ENCODE data around the gene DHRS3. TPM values are rescaled to one million over a fixed set of nuclear protein-coding genes. Genes with fewer than 3 reads are reported as not detected.

The DHRS3 gene
- total RNA-seq, 6 donors from 2014 or later = 84.9 to 154 (median 119) TPM

DNA sequence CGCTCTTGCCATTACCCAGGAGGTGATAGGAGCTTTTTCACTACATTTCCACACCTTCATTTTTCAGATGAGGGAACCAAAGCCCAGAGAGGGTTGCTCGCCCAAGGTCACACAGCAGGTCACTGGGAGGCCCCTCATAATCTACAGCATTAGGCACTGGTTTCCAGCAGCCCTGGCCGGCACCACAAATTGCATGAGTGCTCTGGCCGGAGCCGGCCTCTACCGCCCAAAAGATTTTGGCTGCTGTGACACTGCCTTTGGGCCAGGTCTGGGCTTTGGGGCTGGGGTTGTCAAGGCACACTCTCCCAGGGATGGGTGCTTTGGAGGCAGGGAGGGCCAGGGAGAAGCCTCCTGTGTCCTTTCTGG is 15.4 kb downstream of the DHRS3 start:
- WGBS, 2 donors = 79 to 86% methylated on average over 4 to 6 of the region's 6 CpGs
- Histone ChIP-seq H3K4me1 (peaks cover 59 to 75% (median 69%) of the 10 kb centered on the region in 4 donors), H3K27ac (peak overlapping the region; percentile 2 to 69 (median 58)), H3K27me3 (no peaks in the 10 kb centered on the region), H3K9me3 (no peaks in the 10 kb centered on the region), H3K36me3 (peaks cover 0 to 5% (median 0%) of the 10 kb centered on the region in 4 donors), H3K4me3 (no peak overlapping the region)
- ATAC-seq (ENCODE audit: low FRiP score in 2 of 2) = no peak
- DNase-seq = no peak
- TF ChIP-seq, protein P1, sequence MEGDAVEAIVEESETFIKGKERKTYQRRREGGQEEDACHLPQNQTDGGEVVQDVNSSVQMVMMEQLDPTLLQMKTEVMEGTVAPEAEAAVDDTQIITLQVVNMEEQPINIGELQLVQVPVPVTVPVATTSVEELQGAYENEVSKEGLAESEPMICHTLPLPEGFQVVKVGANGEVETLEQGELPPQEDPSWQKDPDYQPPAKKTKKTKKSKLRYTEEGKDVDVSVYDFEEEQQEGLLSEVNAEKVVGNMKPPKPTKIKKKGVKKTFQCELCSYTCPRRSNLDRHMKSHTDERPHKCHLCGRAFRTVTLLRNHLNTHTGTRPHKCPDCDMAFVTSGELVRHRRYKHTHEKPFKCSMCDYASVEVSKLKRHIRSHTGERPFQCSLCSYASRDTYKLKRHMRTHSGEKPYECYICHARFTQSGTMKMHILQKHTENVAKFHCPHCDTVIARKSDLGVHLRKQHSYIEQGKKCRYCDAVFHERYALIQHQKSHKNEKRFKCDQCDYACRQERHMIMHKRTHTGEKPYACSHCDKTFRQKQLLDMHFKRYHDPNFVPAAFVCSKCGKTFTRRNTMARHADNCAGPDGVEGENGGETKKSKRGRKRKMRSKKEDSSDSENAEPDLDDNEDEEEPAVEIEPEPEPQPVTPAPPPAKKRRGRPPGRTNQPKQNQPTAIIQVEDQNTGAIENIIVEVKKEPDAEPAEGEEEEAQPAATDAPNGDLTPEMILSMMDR (IDR thresholded peaks at IDR 0.05) = no peak
- TF ChIP-seq POLR2A (IDR thresholded peaks at IDR 0.05) = no peak
- TF ChIP-seq POLR2AphosphoS5 (IDR thresholded peaks at IDR 0.05) = no peak
- TF ChIP-seq EP300 (IDR thresholded peaks at IDR 0.05) = no peak

DNA sequence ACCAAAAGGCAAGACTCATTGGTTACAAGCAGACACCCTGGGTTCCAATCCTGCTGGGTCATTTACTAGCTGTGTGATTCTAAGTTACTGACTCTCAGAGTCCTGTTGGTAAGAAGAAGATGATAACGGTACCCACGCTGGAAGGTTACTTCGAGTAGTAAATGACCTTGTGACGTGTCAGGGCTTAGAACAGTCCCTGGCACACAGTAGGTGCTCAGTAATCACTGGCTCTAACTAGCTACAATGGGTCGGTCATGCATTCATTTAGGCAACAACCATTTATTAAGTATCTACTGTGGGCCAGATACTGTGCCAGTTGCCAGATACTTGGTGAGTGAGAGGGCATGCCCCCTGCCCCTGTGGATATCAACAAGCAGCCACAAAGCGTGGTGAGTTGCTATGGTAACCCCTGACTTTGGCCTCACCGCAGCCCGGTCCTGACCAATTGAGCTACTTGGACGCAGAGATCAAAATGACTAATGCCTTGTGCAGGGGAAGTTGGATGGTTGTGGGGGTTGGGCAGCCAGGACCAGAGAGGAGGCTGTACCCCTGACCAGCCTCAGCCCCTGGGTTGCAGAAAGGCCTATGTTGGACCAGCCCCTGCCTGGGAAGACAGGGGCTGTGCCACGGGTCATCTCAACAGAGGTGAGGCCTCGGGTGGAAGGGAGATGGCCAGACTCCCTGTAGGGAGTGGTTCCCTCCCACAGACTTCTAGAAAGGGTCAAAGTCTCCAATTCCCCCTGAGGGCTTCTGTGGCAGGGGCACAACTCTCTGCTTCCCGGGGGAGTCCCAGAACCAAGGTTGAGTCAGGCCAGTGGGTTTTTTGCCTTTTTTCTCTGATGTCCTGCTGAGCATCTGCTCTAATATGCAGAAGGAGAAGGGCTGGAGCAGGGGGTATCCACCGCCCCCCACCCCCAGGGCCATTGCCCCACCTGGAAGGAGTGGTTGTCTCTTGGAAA is 16.0 kb downstream of the DHRS3 start:
- ATAC-seq (ENCODE audit: low FRiP score in 2 of 2) = peak in 1 of 2 donors; percentile 44
- H3K36me3 ChIP-seq = peaks cover 0 to 2% (median 0%) of the 10 kb centered on the region in 4 donors
- WGBS, 2 donors = 75 to 90% methylated on average over 8 to 13 of the region's 13 CpGs
- peak in 1 of 2 donors; percentile 73 for DNase-seq
- H3K4me3 ChIP-seq = no peak overlapping the region
- no peaks in the 10 kb centered on the region for H3K27me3 ChIP-seq
- peaks cover 65 to 82% (median 76%) of the 10 kb centered on the region in 4 donors for H3K4me1 ChIP-seq
- peak overlapping the region in 2 of 4 donors; percentile 65 to 69 for H3K27ac ChIP-seq
- no peaks in the 10 kb centered on the region for H3K9me3 ChIP-seq
- TF ChIP-seq POLR2AphosphoS5 (IDR thresholded peaks at IDR 0.05) (peak in 1 of 2 donors; percentile 36), POLR2A (IDR thresholded peaks at IDR 0.05) (no peak), EP300 (IDR thresholded peaks at IDR 0.05) (no peak)
- TF ChIP-seq, protein P1 (IDR thresholded peaks at IDR 0.05) = no peak

DNA sequence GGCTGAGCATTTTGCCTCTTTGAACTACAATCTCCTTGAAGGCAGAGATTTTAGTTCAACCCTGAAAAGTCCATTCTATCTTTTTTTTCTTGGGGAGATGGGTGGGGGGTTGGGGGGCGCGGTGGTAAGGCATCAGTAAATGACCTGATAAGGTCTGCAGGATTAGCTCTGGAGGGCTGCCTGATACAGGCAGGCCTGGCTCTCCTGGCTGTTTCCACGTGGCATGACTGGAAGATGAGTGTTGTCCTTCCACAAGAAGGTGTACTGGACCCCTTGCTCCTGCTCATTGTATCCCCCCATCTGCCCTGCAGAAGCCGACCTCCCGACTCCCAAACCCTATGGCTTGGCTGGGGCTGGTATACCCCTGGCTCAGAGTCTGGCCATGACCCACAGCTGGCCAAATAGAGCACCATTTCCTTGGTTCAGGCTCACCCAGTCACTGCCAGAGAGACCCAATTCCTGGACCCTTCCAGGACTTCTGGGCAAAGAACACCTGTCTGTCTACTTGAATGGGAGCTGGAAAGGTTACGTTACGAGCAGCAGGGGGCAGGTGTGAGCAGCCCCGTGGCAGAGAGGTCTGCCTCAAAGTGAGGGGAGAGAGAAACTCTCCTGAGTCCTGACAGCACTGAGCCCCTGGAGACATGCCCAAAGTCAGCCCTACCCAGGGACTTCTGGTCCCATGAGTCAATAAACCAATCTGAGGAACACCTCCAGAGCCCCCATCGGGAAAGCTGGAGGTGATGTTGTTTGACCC is 17.0 kb downstream of the DHRS3 start:
- ATAC-seq (ENCODE audit: low FRiP score in 2 of 2) (no peak), DNase-seq (peak in 1 of 2 donors; percentile 47)
- Histone ChIP-seq H3K4me1 (peaks cover 74 to 91% (median 85%) of the 10 kb centered on the region in 4 donors), H3K9me3 (no peaks in the 10 kb centered on the region), H3K36me3 (no peaks in the 10 kb centered on the region), H3K27me3 (no peaks in the 10 kb centered on the region), H3K4me3 (no peak overlapping the region), H3K27ac (peak overlapping the region in 1 of 4 donors; percentile 30)
- WGBS, 2 donors = 68 to 81% methylated on average over 3 to 9 of the region's 9 CpGs
- TF ChIP-seq, protein P1 (IDR thresholded peaks at IDR 0.05) = peak in 3 of 6 experiments; percentile 29 to 50 (median 34)
- no peak for TF ChIP-seq POLR2A (IDR thresholded peaks at IDR 0.05)

DNA sequence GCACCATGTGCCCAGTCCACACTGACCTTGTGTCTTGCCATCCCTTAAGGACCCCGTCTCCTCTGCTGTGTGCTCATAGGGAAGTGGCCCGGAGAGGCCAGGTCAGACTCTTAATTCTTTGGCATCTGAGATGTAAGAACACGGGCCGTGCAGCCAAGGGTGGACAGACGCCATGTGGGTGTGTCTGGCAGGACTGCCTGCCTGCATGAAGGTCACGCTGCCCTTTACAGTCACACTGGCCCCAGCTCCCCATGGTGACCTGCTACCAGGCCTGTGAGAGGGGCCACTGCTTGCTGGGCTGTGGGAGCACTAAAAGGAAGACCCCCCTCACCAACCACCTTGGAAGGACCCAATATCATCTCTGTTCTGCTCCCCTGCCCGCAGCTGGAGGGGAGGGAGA is 17.7 kb downstream of the DHRS3 start:
- no peaks in the 10 kb centered on the region for H3K9me3 ChIP-seq
- H3K36me3 ChIP-seq = no peaks in the 10 kb centered on the region
- ATAC-seq (ENCODE audit: low FRiP score in 2 of 2) = no peak
- H3K4me3 ChIP-seq = no peak overlapping the region
- H3K27me3 ChIP-seq = no peaks in the 10 kb centered on the region
- peak in 1 of 2 donors; percentile 36 for DNase-seq
- H3K27ac ChIP-seq = peak overlapping the region in 1 of 4 donors; percentile 30
- WGBS, 2 donors = 70 to 93% methylated on average over 3 to 7 of the region's 7 CpGs
- no peak for TF ChIP-seq POLR2A (IDR thresholded peaks at IDR 0.05)
- TF ChIP-seq, protein P1 (IDR thresholded peaks at IDR 0.05) = no peak
- TF ChIP-seq POLR2AphosphoS5 (IDR thresholded peaks at IDR 0.05) = no peak
- no peak for TF ChIP-seq EP300 (IDR thresholded peaks at IDR 0.05)
- peaks cover 80 to 96% (median 90%) of the 10 kb centered on the region in 4 donors for H3K4me1 ChIP-seq
